GF-D8 (cell line): Measurements from ENCODE around the gene SLC6A19.

ENCODE experiments used
- DNase-seq: peaks from one replicate; lab custom pipeline; 2025; lab: John Stamatoyannopoulos, UW

Gene SLC6A19

GRCh38 chr5:1209896-1210776 is 8.7 kb downstream of the SLC6A19 start:
- DNase-seq = no peak

DNA sequence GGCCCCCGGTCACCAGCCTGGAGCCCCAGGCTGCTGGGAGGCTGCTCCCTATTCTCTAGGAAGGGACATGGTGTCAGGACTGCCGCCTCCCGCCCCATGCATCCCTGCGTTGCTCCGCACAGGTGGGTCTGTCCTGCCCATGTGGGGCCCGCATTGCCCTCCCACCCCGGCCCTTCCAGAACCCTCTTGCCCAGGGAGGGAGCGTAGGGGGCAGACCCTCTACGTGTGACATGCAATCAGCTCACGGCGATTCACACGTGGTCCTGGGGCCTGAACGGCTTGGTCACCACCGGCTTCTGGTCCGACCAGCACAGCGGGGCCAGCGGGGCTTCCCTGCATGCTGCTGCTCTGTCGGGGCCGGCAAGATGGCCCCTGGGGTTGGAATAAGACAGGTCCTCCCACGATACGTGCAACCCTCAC is 9.4 kb downstream of the SLC6A19 start:
- DNase-seq = no peak

- DNase-seq = no peak
These were observed 10.3 kb downstream of the SLC6A19 start for GRCh38 chr5:1211701-1212100.

DNA sequence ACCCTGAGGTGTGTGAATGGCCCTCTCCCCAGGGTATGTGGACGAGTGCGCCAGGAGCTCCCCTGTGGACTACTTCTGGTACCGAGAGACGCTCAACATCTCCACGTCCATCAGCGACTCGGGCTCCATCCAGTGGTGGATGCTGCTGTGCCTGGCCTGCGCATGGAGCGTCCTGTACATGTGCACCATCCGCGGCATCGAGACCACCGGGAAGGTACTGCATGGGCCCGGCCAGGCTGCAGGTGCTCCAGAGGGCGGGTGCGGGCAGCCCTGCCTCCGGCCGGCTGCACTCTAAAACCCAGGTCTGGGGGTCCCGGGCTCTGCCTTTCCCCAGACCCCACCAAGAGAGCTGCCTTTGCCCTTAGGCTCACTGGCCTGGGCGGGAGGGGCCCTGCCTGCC is 10.9 kb downstream of the SLC6A19 start:
- DNase-seq = no peak

DNA sequence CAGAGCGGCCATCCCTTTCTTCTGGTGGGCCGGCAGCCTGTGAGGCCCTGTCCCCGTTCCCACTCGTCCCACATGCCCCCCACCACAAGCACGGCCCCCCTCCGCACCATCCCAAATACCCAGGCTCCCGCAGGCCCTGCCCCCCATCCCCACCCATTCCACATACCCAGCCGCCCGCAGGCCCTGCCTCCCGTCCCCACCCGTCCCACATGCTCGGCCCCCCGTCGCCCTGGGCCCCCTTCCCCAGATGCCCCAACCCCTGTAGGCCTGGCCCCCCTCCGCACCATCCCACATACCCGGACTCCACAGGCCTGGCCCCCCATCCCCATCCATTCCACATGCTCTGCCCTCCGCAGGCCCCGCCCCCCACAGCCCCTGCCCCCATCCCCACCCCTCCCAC is 11.5 kb downstream of the SLC6A19 start:
- no peak for DNase-seq

- DNase-seq = no peak
These were observed 12.2 kb downstream of the SLC6A19 start for GRCh38 chr5:1213508-1214162.

DNA sequence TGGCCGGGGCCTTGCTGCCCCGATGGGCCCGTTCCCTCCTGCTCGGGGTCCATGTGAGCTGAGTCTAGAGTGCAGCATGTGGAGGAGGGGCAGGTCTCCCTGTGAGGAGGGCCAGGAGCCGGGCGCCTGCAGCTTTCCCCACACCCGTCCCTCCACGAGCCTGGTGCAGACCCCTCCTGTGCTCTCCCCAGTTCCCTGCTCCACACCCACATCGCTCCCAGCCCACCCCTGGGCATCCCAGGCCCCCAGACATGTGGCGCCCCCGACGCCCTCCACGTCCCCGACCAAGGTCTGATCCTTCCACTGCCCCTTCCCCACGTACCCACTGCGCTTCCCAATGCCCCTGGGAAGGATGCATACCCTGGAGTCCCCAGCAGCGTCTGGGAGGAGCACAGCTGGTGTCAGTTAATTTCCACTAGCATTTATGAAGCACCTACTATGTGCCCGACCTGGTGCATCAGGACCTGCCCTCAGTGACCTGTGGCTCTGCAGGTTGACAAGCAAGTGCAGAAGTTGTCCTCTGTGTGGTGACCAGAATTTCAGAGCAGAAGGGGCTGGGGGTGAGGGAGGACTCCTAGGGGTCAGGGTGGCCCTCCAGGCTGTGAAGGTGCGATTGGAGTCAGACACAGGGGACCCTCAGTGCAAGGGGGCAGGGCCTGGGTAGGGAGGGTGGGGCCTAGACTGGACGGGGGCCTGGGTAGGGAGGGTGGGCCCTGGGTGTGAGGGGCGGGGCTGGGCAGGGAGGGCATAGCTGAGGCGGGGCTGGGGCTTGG is 13.0 kb downstream of the SLC6A19 start:
- DNase-seq = no peak

DNA sequence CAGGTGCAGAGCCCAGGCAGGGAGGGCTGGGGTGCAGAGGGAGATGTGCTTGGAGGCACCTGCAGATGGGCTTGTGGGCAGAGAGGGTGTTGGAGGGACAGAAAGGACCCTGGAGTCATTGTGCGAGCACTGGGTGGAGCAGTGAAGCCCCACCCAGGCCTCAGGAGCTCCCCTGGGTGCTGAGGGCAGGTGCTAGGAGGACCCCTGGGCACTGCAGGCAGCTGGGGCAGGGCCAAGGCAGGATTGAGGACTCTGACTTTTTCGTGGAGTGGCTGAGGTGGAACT is 13.5 kb downstream of the SLC6A19 start:
- no peak for DNase-seq

- DNase-seq = no peak
These were observed 14.1 kb downstream of the SLC6A19 start for GRCh38 chr5:1215320-1216096.

DNA sequence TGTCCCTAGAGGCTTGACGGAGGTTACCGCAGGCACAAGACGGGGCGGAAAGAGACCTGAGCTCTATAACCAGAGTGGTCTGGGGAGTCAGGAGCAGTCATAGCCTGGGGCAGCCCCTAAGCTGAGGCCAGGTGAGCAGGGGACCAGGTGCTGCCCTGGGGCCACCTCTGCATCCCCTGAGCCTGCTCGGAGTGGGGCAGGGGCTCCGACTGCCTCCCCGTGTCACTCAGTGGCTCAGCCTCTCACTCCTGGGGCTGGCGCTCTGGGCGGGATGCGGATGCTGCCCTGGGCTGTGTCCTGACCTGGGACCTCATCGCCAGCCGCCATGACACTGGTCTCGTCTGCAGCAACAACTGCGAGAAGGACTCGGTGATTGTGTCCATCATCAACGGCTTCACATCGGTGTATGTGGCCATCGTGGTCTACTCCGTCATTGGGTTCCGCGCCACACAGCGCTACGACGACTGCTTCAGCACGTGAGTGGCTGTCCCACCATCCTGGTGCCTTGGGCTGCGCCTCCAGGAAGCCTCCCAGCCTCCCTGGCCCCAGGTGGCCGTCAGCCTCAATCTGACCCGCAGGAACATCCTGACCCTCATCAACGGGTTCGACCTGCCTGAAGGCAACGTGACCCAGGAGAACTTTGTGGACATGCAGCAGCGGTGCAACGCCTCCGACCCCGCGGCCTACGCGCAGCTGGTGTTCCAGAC is 15.0 kb downstream of the SLC6A19 start:
- no peak for DNase-seq

- DNase-seq = no peak
These were observed 15.5 kb downstream of the SLC6A19 start for GRCh38 chr5:1216918-1217295.

- no peak for DNase-seq
These were observed 16.3 kb downstream of the SLC6A19 start for GRCh38 chr5:1217596-1218206.

GRCh38 chr5:1218351-1219080 is 17.1 kb downstream of the SLC6A19 start:
- DNase-seq = no peak

DNA sequence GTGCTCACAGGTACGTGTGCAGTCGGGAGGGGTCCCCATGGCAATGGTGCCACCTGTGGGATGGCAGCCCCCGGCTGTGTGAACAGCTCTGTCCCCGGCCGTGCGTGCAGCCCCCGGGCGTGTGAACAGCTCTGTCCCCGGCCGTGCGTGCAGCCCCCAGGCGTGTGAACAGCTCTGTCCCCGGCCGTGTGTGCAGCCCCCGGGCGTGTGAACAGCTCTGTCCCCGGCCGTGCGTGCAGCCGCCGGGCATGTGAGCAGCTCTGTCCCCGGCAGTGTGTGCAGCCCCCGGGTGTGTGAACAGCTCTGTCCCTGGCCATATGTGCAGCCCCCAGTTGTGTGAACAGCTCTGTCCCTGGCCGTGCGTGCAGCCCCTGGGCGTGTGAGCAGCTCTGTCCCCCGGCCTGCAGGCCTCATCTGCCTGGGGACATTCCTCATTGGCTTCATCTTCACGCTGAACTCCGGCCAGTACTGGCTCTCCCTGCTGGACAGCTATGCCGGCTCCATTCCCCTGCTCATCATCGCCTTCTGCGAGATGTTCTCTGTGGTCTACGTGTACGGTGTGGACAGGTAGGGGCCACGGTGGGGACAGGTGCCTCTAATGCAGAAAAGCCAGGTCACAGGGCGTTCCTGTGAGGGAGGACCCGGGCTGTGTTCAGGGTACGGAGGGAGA is 17.8 kb downstream of the SLC6A19 start:
- no peak for DNase-seq

GRCh38 chr5:1219768-1220100 is 18.3 kb downstream of the SLC6A19 start:
- DNase-seq = no peak

DNA sequence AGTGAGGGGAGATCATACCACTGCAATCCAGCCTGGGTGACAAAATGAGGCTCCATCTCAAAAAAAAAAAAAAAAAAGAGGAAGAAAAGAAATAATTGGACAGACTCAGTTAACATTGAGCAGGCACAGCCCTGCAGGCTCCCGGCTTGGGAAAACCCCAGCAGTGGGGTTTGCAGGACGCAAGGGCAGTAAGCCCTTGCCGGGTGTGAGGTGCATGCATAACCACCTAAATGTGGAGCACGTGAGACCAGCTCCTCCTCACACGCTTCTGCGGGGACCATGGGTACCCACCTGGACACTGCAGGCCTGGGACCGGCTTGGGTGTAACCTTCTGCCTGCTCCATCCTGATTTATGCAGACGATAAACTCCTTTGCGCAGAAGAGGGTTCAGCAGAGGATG is 19.0 kb downstream of the SLC6A19 start:
- no peak for DNase-seq

- DNase-seq = no peak
These were observed 19.4 kb downstream of the SLC6A19 start for GRCh38 chr5:1220831-1221230.

DNA sequence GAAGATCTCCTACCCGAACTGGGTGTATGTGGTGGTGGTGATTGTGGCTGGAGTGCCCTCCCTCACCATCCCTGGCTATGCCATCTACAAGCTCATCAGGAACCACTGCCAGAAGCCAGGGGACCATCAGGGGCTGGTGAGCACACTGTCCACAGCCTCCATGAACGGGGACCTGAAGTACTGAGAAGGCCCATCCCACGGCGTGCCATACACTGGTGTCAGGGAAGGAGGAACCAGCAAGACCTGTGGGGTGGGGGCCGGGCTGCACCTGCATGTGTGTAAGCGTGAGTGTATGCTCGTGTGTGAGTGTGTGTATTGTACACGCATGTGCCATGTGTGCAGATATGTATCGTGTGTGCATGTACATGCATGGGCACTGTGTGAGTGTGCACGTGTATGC is 20.3 kb downstream of the SLC6A19 start:
- no peak for DNase-seq

DNA sequence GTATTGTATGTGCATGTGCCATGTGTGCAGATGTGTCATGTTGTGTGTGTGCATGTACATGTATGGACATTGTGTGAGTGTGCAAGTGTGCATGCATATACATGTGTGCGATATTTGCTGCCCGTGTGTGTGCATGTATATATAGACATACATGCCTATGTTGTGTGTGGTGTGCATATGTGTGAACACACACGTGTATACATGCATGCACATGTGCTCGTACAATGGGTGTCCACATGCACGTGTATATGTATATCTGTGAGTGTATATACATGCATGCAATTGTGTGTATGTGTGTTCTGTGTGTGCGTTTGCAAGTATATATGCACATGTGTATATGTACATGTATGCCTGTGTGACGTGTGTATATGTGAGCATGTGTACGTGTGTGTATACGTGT is 20.8 kb downstream of the SLC6A19 start:
- no peak for DNase-seq
